SK-N-SH (cell line): Measurements from ENCODE around the gene CHRND.

Source experiments
- EZH2phosphoT487 ChIP-seq: fragments of 200-600 bp; sonication (generic); IDR thresholded peaks from 2 replicates; pipeline ENCODE4 v1.6.1; 2017; ENCODE audit warnings: low read depth, mixed run types, mild to moderate bottlenecking, antibody characterized with exemption, moderate library complexity, borderline replicate concordance
- FOSL2 ChIP-seq: IDR thresholded peaks from 2 replicates; pipeline ENCODE4 v1.4.0; 2012; ENCODE audit warnings: low read depth, mild to moderate bottlenecking, moderate library complexity, borderline replicate concordance
- GABPA ChIP-seq: IDR thresholded peaks from 2 replicates; pipeline ENCODE4 v1.4.0; 2012; ENCODE audit warnings: low read depth, mild to moderate bottlenecking
- NFIC ChIP-seq: IDR thresholded peaks from 2 replicates; pipeline ENCODE4 v1.4.0; 2012; ENCODE audit warnings: borderline replicate concordance
- POLR2AphosphoS5 ChIP-seq: IDR thresholded peaks from 2 replicates; pipeline ENCODE4 v1.6.1; 2012; ENCODE audit warnings: low read depth, low read length
- RXRA ChIP-seq: IDR thresholded peaks from 2 replicates; pipeline ENCODE4 v1.4.0; 2012; ENCODE audit warnings: low read depth, mild to moderate bottlenecking, borderline replicate concordance
- SIN3A ChIP-seq: IDR thresholded peaks from 2 replicates; pipeline ENCODE4 v1.6.1; 2012; ENCODE audit warnings: low read depth, mild to moderate bottlenecking, low read length, moderate library complexity, borderline replicate concordance
- TAF1 ChIP-seq: IDR thresholded peaks from 2 replicates; pipeline ENCODE4 v1.6.1; 2012; ENCODE audit warnings: low read depth, mild to moderate bottlenecking, low read length, moderate library complexity, borderline replicate concordance
- TCF12 ChIP-seq: IDR thresholded peaks from 2 replicates; pipeline ENCODE4 v1.4.0; 2012
- TF ChIP-seq, protein P1 (sequence below): IDR thresholded peaks from 2 replicates; pipeline ENCODE4 v1.6.1; 2012; ENCODE audit warnings: mild to moderate bottlenecking, low read depth, low read length, moderate library complexity
- TF ChIP-seq, protein P2 (sequence below): fragments of 200-600 bp; sonication (generic); IDR thresholded peaks from 2 replicates; pipeline ENCODE4 v1.6.1; 2017; ENCODE audit warnings: antibody characterized with exemption, mild to moderate bottlenecking, moderate library complexity
- TF ChIP-seq, protein P3 (sequence below): fragments of 150-350 bp; IDR thresholded peaks from 2 replicates; pipeline ENCODE4 v1.6.1; 2017; ENCODE audit warnings: antibody characterized with exemption, low read length, low read depth, borderline replicate concordance

DNA sequence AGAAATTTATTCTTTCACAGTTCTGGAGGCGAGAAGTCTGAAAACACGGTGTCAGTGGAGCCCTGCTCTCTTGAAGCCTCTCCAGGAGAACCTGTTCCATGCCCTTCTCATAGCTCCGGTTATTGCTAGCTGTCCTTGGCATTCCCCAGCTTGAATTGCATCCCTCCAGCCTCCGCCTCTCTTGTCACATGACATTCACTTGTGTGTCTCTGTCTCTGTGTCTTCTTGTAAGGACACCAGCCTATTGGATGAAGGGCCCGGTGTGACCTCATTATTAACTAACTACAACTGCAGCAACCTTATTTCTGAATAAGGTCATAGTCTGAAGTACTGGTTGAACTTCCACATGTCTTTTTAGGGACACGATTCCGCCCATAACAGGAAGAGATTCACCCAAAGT is 10.3 kb upstream of the CHRND start:
- TF ChIP-seq FOSL2 (no peak), RXRA (no peak), NFIC (no peak), SIN3A (no peak), GABPA (no peak), TAF1 (no peak), EZH2phosphoT487 (no peak), POLR2AphosphoS5 (no peak), TCF12 (no peak)
- TF ChIP-seq, protein P1, sequence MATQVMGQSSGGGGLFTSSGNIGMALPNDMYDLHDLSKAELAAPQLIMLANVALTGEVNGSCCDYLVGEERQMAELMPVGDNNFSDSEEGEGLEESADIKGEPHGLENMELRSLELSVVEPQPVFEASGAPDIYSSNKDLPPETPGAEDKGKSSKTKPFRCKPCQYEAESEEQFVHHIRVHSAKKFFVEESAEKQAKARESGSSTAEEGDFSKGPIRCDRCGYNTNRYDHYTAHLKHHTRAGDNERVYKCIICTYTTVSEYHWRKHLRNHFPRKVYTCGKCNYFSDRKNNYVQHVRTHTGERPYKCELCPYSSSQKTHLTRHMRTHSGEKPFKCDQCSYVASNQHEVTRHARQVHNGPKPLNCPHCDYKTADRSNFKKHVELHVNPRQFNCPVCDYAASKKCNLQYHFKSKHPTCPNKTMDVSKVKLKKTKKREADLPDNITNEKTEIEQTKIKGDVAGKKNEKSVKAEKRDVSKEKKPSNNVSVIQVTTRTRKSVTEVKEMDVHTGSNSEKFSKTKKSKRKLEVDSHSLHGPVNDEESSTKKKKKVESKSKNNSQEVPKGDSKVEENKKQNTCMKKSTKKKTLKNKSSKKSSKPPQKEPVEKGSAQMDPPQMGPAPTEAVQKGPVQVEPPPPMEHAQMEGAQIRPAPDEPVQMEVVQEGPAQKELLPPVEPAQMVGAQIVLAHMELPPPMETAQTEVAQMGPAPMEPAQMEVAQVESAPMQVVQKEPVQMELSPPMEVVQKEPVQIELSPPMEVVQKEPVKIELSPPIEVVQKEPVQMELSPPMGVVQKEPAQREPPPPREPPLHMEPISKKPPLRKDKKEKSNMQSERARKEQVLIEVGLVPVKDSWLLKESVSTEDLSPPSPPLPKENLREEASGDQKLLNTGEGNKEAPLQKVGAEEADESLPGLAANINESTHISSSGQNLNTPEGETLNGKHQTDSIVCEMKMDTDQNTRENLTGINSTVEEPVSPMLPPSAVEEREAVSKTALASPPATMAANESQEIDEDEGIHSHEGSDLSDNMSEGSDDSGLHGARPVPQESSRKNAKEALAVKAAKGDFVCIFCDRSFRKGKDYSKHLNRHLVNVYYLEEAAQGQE: no peak
- TF ChIP-seq, protein P2, sequence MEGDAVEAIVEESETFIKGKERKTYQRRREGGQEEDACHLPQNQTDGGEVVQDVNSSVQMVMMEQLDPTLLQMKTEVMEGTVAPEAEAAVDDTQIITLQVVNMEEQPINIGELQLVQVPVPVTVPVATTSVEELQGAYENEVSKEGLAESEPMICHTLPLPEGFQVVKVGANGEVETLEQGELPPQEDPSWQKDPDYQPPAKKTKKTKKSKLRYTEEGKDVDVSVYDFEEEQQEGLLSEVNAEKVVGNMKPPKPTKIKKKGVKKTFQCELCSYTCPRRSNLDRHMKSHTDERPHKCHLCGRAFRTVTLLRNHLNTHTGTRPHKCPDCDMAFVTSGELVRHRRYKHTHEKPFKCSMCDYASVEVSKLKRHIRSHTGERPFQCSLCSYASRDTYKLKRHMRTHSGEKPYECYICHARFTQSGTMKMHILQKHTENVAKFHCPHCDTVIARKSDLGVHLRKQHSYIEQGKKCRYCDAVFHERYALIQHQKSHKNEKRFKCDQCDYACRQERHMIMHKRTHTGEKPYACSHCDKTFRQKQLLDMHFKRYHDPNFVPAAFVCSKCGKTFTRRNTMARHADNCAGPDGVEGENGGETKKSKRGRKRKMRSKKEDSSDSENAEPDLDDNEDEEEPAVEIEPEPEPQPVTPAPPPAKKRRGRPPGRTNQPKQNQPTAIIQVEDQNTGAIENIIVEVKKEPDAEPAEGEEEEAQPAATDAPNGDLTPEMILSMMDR: no peak
- TF ChIP-seq, protein P3, sequence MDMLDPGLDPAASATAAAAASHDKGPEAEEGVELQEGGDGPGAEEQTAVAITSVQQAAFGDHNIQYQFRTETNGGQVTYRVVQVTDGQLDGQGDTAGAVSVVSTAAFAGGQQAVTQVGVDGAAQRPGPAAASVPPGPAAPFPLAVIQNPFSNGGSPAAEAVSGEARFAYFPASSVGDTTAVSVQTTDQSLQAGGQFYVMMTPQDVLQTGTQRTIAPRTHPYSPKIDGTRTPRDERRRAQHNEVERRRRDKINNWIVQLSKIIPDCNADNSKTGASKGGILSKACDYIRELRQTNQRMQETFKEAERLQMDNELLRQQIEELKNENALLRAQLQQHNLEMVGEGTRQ: no peak
